NCI-H1930 (cell line): ENCODE results near the gene ARIH2.
"Not testable (repeated sequence)": the region's sequence is repeated elsewhere in the genome, so short reads cannot be mapped to it uniquely, and the experiment has no call there.

ENCODE experiments used
- DNase-seq, 2 experiments: peaks; one replicate each; lab custom pipeline; 2025; lab: John Stamatoyannopoulos, UW

Gene ARIH2

DNA sequence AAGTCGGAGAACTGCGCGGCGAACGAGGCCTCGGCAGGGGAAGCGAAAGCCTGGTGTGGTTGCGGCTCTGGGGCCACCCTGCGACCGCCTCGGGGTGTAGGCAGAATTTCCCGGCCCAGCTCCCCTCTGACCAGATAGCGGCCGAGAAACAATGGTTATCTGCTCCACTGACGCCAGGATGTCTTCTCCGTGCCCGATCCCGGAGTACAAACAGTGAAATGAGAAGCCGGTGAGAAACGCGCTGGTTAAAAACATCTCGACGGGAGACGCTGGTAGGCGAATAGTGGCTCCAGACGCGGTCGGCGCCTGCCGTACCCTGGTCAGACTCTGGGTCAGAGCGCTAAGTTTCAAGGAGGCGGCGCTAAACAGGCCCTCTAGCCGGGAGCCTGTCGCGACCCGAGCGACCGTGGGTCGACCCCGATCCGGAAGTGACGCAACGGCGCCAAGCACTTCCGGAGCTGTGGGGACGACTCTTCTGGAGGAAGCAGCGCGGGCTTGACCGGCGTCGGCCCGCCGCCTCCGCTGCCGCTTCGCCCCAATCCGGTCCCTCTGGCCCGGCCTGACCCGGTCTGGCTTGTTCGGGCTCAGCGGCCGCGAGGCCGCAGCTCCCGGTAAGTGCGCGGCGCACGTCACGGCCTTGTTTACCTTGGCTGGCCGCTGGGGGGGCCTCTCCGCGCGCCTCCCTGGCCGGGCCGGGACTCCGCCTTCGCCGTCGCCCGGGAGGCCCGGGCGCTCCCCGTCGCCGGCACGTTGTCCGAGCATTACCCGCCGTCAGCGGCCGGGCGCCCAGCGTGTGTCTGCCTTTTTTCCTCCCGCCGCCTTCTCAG is at the start of gene ARIH2:
Gene ARIH2 (plus strand): TSS at position 455 of the 827 bp plus-strand sequence. CDS start 8,717 bp downstream, outside the sequence.
- DNase-seq: peak; percentile 62 to 78

DNA sequence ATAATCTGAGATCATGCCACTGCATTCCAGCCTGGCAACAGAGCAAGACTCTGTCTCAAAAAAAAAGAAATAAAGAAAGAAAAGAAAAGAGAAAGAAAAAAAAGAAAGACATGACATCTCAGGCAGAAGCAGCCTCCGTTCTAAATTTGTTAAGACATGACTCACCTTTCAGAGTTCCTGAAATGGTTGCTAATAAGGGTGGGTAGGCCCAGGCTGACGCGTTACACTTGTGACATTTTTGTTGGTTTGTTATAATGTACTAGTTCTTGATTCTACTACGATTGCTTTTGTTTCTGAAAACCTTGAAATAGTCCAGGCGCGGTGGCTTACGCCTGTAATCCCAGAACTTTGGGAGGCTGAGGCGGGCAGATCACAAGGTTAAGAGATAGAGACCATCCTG is 41.0 kb upstream of the ARIH2 start:
- no peak for DNase-seq

DNA sequence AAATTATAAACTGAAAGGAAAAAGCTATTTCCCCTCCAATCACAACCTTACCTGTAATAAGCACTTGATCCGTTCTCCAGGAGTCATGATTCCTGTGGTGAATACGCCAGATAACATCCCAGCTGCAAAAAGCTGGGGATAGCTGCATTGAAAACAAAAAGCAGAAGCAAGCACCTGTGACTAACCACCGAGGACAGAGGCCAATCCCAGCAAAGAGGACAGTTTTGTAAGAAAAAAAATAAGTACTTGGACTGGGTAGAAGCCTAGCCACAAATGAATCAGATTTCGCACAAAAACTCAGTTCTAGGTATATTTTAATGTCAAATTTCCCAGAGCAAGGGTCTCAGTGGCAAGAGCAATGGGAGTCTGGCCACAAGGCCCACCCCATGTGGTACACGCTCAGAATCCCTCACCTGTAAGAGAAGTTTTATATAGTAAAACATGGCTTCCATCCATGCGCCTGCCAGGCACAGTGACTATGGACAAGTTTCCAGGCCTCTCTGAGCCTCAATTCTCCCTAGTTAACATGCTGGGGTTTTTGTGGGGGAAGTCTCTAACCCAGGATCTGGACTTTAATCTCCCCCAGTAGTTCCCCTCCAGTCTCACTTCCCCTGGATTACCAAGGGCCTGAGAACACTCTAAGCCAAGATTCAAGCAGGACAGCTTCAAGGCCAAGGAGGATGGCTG is 39.2 kb upstream of the ARIH2 start:
- no peak for DNase-seq

DNA sequence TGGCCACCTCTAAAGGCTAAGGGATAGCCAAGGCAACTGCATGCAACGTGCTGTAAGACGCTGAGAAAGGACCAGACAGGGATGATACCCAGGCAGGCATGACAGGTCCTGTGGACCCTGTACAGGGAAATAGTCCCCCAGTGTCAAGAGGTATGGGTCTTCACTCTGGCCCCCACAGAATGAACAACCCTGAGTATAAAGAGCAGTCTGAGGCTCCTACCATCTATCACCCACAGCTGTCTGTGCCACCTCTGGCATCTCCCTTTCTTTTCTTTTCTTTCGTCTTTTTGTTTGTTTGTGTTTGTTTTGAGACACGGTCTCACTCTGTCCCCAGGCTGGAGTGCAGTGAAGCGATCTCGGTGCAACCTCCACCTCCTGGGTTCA is 38.7 kb upstream of the ARIH2 start:
- no peak for DNase-seq

DNA sequence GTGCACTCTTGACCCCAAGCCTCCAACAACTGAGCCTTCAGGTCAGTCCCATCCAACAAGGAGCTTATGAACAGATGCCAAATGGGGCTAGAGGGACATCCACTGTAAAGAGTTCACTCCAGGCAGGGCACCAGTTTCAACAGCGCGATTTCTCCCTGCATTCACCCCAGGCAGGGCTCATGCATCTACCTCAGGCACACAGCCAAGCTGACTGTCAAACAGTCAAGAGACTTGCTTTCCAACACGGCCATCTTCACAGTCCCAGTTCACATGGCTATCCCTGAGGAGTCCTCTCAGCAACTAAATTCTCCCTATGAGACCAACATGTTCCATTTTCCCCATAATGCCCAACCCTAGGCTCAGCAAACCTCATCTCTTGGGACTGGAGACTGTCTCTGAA is 37.6 kb upstream of the ARIH2 start:
- DNase-seq: no peak

DNA sequence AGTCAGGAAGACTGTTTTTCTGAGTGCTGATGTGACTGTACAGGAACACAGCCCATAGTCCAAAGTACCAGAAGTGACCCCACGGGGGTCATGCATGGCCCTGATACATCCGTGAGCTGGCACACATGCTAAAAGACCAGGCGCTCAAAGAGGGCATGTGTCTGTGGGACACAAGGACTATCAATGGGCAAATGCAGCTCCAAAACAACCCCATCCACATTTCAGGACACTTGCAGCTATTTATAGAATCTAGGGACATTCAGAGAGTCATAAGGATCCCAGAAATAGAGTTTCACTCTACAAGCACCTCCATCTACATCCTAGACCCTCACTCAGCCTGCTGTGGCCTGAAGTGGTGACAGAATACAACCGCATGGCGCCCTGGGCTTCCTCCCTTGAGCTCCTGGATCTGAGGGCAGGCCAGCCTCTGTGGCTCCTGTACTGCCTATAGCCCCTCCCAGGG is 37.0 kb upstream of the ARIH2 start:
- DNase-seq: no peak

DNA sequence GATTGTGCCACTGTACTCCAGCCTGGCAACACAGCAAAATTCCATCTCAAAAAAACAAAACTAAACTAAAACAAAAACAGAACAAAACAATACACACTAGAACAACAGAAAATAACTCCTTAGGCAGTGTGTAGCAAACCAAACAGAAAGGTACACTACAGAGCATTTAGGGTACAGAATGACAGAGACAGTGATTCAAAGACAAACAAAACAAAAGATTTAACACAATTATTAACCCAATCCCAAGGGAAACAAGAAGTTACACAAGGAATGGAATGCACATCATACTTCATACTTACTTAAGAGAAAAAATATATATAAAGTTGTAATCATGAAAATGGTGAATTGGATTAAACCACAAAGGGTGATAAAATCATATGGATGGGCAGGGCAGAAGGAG is 32.9 kb upstream of the ARIH2 start:
- no peak for DNase-seq

DNA sequence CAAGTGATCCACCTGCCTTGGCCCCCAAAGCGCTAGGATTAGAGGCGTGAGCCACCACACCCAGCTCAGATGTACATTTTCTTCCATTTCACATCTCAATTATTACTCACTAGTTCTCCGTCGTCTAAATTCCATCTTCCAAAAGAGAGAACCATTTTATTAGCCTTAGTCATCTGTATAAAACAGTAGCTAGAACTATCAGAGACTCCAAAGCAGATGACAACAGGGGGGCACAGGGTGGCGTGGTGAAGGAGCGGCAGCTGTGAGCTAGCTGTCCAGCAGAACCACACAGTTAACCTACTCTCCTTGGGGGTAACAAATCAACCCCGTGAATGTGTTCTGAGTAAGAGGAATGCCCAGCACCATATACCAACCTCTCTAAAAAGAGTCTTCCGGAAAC is 27.0 kb upstream of the ARIH2 start:
- no peak for DNase-seq

DNA sequence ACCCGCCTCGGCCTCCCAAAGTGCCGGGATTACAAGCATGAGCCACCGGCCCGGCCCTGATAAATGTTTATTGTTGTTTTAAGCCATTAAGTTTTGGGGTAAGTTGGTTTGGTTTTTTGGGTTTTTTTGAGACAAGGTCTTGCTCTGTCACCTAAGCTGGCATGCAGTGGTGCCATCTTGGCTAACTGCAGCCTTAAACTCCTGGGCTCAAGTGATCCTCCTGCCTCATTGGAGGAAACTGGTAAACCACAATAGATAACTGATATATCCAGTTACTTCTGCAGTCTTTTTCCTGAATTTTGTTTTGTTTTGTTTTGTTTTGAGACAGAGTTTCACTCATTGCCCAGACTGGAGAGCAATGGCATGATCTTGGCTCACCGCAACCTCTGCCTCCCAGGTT is 24.1 kb upstream of the ARIH2 start:
- no peak for DNase-seq

DNA sequence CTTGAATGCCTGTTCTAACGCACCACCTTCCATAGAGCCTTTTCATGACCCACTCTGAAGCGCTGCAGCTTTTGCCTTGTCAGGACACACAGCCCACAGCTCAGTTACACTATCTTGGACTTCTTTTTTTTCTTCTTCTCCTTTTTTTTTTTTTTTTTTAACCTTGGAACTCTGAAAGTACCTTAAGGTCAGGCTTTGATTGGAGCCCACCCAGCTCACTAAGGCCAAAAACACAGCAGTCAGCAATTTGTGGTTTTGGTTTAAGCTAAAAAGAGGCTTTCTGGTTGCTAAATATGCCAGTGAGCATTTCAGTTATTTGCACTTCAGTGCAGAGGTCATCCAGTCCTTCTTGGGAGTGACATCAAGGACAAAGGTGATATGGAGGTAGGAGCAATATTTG is 21.7 kb upstream of the ARIH2 start:
- DNase-seq: no peak

DNA sequence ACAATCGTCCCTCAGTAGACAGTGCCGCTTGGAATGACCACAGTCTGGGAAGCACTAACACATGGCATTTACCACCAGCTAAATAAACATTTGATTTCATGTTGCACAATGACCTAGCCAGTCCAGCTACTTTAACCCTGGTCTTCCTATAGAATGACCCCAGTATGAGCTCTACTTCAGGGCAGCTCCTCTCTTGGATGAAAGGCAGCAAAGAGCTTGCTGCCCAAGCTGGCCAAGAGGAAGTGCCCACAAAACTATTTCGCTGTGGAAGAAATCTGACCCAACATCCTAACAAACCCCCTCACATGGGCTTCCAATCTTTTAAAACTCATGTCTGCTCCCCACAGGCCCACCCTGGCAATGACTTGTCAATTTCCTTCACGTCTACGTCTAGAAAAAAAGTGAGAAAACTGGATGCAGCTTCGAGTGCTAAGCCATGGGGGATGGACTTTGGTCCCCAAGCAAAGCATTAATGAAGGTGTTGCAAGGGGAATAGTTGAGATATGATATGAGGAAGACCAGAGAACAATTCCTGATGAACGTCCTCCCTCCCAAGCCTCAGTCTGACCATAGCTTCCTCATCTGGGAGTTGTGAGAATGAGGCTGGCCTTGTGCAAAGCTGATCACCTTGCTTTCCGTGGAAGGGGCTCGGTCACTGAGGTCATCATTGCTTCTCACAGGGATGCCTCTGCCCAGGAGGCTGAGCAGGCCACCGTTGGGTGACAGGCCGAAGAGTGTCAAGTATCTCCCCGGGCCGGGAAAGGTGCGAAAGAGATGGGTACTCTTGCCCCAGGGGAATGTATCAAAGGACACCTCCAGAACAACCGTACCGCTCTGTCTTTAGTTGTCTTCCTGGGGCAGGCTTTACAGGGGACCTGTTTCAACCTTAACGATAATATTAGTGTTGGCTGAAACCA is 20.9 kb upstream of the ARIH2 start:
- DNase-seq: no peak

DNA sequence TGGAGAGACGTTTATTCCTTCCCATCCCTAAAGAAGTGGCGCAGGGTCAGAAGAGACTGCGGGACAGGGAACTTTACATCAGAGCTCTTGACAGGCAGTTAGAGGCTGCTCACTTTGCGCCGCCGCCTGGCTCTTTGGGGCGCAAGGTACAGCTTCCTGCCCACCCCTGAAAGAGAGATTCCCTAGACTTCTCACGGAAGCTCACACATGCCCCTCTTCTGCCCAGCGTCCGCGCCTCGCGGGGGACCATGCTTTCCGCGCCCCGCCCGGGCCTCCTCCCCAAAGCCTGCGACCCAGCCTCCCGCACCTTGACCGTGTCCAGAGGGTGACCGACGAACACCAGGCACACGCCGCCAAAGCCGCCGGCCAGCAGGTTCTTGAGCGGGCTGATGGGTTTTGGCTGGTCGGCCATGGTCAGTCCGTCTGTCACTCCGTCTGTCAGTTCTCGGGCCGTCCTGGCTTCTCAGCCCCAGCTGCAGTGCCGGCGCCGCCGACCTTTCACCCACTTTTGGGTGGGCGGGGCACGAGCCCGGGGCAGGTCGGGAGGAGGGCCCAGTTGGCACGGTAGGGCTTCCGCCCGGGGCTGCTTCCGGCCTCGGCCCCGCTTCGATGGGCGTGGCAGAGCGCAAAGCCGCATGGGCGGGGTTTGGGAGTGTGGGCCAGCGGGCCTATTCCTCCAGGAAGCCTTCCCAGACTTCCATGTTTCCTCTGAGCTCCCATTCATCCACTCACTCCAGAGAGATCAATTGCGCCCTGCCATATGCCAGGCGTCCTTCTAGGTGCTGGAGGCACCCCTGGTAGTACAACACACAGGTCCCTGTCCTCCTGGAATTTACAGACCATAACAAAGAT is 20.0 kb upstream of the ARIH2 start, which contains the start of gene SLC25A20:
Gene SLC25A20 (minus strand): TSS at position 500 of the 852 bp plus-strand sequence. CDS start 88 bp downstream, at position 412.
- DNase-seq: peak; percentile 56 to 74

DNA sequence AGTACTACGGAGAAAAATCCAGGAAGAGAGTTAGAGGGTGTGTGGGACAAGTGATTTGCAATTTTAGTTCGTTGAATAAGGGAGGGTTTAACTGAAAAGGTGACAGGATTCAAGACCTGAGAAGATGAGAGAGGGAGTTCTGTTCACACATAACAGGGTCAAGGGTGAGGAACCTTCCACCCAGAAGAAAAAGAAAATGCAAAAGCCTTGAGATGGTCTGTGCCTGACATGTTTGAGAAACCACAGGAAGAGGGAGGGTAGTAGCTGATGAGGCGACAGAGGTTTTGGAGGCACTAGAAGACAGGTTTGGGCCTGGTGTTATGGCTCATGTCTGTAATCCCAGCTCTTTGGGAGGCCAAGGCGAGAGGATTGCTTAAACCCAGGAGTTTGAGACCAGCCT is 19.4 kb upstream of the ARIH2 start:
- no peak for DNase-seq

DNA sequence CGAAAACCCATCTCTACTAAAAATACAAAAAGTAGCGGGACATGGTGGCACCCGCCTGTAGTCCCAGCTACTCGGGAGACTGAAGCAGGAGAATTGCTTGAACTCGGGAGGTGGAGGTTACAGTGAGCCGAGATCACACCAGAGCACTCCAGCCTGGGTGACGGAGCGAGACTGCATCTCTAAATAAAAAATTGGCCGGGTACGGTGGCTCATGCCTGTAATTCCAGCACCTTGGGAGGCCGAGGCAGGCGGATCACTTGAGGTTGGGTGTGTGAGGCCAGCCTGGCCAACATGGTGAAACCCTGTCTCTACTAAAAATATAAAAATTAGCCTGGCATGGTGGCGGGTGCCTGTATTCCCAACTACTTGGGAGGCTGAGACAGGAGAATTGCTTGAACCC is 11.6 kb upstream of the ARIH2 start:
- not testable (repeated sequence) for DNase-seq

DNA sequence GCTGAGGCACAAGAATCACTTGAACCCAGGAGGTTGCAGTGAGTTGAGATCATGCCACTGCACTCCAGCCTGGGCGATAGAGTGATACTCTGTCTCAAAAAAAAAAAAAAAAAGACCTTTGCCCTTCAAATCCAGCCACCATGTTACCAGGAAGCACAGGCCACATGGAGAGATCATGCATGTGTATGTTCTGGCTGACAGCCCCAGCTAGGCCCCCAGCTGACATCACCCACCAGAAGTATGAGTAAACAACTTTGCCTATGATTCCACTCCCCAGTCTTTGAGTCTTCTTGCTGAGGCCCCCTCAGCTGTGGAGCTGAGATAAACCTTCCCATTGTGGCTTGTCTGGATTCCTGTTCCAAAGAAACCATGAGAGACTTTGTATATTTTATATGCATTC is 3.3 kb upstream of the ARIH2 start:
- no peak for DNase-seq

DNA sequence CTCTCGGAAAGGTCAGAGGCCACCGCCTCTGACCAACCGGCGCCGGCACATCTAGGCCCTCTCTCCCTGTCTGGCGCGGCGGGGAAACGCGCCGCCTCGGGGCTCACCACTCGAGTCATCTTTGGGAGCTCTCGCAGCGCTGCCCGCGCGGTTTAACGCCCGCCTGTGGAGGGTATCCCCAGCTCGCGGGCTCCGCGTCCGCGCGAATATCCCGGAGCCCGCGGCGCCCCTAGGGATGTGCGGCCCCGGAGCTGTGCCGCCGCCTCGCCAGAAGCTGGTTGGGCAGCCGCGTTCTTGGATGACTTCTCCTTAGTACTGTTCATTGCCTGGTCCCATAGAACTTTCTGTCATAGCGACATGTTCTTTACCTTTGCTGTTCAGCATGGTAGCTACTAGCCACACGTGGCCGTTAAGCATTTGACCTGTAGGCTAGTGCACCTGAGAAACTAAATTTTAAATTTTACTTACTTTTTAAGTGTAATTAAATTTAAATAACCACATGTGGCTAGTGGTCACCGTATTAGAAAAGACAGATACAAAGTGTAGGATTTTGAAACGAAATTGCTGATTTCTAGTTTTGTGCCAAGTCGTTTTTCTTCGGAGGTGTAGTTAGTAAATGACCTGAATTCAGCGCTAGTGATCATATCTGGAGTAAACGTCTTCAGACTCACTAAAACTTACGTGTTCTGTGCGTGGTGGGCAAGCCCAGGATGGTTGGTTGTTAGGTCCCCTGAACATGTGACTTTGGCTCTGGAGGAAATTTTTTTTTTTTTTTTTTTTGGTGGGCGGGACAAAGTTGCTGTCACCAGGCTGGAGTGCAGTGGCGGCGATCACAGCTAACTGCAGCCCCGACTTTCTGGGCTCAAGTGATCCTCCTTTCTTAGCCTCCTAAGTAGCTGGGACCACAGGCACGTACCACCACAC is 835 bp downstream of the ARIH2 start:
- DNase-seq: no peak

DNA sequence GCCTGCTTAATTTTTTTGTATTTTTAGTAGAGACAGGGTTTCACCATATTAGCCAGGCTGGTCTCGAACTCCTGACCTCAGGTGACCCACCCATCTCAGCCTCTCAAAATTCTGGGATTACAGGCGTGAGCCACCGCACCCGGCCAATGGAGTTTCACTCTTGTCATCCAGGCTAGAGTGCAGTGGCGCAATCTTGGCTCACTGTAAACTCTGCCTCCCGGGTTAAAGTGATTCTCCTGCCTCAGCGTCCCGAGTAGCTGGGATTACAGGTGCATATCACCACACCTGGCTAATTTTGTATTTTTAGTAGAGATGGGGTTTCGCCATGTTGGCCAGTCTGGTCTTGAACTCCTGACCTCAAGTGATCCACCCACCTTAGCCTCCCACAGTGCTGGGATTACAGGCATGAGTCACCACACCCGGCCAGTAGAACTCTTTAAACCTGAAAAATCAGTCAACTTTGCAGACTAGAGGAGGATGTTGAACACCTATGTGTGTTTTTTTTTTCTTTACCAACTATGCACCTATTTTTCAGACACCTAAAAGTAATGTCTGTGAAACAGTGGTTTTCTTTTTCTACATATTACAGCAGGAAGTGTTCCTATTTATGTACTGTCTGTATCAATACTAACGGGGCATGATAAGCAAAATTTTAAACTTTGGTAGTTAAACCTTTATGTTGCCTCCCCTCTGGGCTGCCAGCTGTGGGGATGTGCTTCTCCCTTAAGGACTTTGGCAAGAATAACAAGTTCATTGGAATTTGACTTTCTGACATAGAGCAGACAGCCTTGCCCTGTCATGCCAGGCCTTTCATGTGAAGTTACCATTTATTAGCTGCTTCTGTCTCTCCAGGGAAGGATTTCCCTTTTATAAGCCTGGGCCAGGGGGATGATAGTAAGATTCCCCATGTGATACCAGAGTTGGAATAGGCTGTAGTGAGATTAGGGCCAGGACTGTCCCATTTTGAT is 8.1 kb downstream of the ARIH2 start:
- DNase-seq: no peak

DNA sequence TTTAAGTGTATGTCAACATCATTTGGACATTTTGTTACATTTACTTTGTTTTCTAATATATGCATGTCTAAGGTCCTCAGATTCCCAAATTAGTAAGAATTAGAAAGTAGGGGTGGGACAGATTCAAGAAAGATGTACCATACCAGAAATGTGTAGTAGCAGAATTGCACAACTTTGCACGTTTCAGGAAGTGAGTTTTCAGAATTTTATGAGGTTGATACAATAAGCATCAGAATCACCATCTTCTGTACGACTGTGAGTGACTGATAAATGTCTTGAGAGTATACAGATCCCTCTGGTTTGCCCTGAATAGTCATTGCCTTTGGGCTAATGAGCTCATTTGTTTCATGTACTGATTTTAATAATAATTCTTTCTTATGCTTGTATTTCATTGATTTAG is 9.3 kb downstream of the ARIH2 start:
- no peak for DNase-seq

DNA sequence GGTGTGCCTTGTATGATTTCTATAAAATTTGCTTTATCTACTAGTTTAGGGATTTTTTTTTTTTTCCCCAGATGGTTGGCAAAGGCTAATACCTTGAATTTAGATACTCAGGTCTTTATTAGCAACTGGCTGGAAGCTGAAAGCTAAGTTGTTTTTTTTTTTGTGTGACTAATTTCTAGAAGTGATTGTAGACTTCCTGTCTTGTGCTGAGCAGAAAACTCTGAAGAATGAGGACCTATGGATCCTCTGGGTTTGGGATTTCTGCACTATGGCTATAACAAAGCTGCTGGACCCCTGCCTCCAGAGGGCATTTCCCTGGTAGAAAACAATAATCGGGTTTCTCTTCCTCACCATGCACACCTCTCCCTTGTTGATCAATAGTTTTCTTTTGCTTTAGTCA is 10.0 kb downstream of the ARIH2 start:
- DNase-seq: no peak
